OCI-LY1 (cell line): ENCODE results near the gene FAM228B.

Source experiments
- EZH2 ChIP-seq: fragments of 200-600 bp; sonication (generic), shearing (Covaris generic); IDR thresholded peaks from 2 replicates; pipeline ENCODE4 v1.8.0; 2017; ENCODE audit warnings: borderline replicate concordance, mixed run types, mild to moderate bottlenecking, antibody characterized with exemption, low read length, moderate library complexity, mixed read lengths
- TF ChIP-seq, protein P1 (sequence below): fragments of 200-600 bp; sonication (generic), shearing (Covaris generic); IDR thresholded peaks from 2 replicates; pipeline ENCODE4 v1.5.1; 2017; ENCODE audit warnings: mild to moderate bottlenecking, antibody characterized with exemption, low read length, moderate library complexity, mixed read lengths

DNA sequence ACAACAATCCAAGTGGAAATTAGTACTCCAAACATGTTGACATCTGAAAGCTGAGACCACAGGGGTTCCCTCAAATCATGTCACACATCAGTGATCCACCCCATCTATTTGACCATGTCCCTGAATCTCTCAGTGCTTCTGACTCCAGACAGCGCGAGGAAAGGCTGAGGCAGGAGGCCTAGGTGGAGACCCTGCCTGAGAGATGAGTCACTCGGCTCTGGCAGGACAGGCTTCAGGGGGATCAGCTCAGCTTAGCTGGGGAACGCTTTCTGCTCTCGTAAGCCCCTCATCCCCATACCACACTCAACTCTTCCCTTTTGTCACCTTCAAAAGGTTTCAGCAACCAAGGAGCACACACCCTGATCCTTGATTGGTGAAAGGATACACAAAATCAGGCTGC lies 45.8 kb downstream of the FAM228B start:
- TF ChIP-seq, protein P1, sequence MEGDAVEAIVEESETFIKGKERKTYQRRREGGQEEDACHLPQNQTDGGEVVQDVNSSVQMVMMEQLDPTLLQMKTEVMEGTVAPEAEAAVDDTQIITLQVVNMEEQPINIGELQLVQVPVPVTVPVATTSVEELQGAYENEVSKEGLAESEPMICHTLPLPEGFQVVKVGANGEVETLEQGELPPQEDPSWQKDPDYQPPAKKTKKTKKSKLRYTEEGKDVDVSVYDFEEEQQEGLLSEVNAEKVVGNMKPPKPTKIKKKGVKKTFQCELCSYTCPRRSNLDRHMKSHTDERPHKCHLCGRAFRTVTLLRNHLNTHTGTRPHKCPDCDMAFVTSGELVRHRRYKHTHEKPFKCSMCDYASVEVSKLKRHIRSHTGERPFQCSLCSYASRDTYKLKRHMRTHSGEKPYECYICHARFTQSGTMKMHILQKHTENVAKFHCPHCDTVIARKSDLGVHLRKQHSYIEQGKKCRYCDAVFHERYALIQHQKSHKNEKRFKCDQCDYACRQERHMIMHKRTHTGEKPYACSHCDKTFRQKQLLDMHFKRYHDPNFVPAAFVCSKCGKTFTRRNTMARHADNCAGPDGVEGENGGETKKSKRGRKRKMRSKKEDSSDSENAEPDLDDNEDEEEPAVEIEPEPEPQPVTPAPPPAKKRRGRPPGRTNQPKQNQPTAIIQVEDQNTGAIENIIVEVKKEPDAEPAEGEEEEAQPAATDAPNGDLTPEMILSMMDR = no peak
- no peak for TF ChIP-seq EZH2
